ENCODE data around the gene CLIC5.

Gene CLIC5

DNA sequence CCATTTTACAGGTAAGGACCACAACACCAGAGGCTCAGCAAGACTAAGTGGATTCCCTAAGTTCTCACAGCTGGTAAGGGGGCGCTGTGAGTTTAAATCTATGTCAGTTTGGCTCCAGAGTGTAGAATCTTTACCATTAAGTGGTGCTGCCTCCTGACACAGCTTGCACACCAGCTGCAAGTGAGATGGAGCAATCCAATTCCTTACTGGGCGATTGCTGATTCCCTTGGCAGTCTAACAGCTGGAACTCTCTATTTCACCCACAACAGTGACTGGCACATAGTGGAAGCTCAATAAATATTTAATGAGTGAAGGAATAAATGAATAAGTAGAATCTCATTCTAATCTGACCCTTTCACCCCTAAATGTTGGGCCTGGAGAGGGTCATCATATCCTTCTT is 176.7 kb downstream of the CLIC5 start:
- no peak for TF ChIP-seq CEBPB (IDR thresholded peaks at IDR 0.05)
- TF ChIP-seq CREB1 (IDR thresholded peaks at IDR 0.05; ENCODE audit: low read depth) = no peak
- no peak for TF ChIP-seq TEAD4 (IDR thresholded peaks at IDR 0.05)
- TF ChIP-seq, protein P1, sequence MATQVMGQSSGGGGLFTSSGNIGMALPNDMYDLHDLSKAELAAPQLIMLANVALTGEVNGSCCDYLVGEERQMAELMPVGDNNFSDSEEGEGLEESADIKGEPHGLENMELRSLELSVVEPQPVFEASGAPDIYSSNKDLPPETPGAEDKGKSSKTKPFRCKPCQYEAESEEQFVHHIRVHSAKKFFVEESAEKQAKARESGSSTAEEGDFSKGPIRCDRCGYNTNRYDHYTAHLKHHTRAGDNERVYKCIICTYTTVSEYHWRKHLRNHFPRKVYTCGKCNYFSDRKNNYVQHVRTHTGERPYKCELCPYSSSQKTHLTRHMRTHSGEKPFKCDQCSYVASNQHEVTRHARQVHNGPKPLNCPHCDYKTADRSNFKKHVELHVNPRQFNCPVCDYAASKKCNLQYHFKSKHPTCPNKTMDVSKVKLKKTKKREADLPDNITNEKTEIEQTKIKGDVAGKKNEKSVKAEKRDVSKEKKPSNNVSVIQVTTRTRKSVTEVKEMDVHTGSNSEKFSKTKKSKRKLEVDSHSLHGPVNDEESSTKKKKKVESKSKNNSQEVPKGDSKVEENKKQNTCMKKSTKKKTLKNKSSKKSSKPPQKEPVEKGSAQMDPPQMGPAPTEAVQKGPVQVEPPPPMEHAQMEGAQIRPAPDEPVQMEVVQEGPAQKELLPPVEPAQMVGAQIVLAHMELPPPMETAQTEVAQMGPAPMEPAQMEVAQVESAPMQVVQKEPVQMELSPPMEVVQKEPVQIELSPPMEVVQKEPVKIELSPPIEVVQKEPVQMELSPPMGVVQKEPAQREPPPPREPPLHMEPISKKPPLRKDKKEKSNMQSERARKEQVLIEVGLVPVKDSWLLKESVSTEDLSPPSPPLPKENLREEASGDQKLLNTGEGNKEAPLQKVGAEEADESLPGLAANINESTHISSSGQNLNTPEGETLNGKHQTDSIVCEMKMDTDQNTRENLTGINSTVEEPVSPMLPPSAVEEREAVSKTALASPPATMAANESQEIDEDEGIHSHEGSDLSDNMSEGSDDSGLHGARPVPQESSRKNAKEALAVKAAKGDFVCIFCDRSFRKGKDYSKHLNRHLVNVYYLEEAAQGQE (IDR thresholded peaks at IDR 0.05; ENCODE audit: low read depth) = no peak
- TF ChIP-seq EGR1 (IDR thresholded peaks at IDR 0.05) = no peak
- no peak for TF ChIP-seq TCF12 (IDR thresholded peaks at IDR 0.05; ENCODE audit: low read depth)
- TF ChIP-seq YY1 (IDR thresholded peaks at IDR 0.05; ENCODE audit: low read depth) = no peak

DNA sequence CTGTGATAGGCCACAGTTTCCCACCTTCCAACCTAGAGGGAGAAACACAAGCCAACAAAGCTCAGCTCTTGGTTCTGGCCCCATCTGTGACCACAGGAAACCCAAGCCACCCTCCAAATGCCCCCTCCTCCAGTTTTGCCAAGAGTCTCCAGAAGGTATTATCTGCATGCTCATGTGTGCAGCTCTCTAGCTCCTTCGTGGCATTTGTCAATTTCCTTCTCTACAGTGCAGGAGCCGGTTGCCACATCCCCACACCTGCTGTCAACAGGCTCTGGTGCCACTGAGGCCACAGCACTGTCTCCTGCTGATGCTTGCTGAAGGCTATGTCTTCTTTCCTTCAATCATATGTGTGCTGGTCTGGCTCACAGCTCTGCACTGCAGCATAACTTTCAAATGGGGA is 177.2 kb downstream of the CLIC5 start:
- TF ChIP-seq, protein P2, sequence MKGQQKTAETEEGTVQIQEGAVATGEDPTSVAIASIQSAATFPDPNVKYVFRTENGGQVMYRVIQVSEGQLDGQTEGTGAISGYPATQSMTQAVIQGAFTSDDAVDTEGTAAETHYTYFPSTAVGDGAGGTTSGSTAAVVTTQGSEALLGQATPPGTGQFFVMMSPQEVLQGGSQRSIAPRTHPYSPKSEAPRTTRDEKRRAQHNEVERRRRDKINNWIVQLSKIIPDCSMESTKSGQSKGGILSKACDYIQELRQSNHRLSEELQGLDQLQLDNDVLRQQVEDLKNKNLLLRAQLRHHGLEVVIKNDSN (IDR thresholded peaks at IDR 0.05) = no peak
- TF ChIP-seq RAD21 (IDR thresholded peaks at IDR 0.05; ENCODE audit: low read depth) = no peak
- TF ChIP-seq, protein P3, sequence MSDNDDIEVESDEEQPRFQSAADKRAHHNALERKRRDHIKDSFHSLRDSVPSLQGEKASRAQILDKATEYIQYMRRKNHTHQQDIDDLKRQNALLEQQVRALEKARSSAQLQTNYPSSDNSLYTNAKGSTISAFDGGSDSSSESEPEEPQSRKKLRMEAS (IDR thresholded peaks at IDR 0.05) = no peak
- no peak for TF ChIP-seq CREB1 (IDR thresholded peaks at IDR 0.05; ENCODE audit: low read depth)
- TF ChIP-seq, protein P1 (IDR thresholded peaks at IDR 0.05; ENCODE audit: low read depth) = no peak
- no peak for TF ChIP-seq FOXM1 (IDR thresholded peaks at IDR 0.05; ENCODE audit: borderline replicate concordance, low read depth)
- TF ChIP-seq NFIC (IDR thresholded peaks at IDR 0.05) = no peak
- TF ChIP-seq EP300 (IDR thresholded peaks at IDR 0.05; ENCODE audit: borderline replicate concordance) = no peak
- TF ChIP-seq TAF1 (IDR thresholded peaks at IDR 0.05; ENCODE audit: low read depth) = no peak
- no peak for TF ChIP-seq CEBPB (IDR thresholded peaks at IDR 0.05)
- TF ChIP-seq TCF12 (IDR thresholded peaks at IDR 0.05; ENCODE audit: low read depth) = no peak
- no peak for TF ChIP-seq YY1 (IDR thresholded peaks at IDR 0.05; ENCODE audit: low read depth)

DNA sequence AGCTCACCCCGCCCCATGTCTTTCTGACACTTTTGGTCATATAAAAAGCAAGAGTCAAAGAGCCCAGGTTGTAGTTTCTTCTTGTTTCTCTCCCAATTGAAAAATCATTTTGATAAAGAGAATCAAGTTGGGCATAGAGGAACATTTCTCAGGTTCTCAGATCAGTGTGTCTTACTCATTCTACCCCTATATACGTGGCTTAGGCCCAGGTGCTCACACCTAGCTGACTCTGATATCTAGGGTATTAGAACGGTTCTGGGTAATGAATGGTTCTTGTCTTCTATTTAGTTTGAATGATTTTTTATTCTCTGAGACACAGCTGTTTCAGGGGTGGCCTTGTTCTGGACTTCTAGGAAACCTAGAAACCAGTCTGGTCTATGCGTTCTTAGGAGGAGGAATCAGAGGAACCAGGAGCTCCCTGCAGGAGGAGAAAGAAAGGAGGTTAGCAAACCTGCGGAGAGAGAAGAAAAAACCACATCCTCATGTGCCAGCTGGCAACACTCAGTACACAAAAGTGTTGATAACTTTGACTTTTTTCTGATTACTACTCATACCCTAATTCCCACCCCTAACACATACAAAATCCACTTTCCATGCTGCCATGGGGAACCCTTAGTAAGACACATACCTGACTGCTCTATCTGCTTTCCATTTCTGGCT is 178.0 kb downstream of the CLIC5 start:
- no peak for TF ChIP-seq FOXM1 (IDR thresholded peaks at IDR 0.05; ENCODE audit: borderline replicate concordance, low read depth)
- TF ChIP-seq CEBPB (IDR thresholded peaks at IDR 0.05) = no peak
- no peak for TF ChIP-seq ZBTB7A (IDR thresholded peaks at IDR 0.05; ENCODE audit: low read depth)
- TF ChIP-seq, protein P1 (IDR thresholded peaks at IDR 0.05; ENCODE audit: low read depth) = no peak
- no peak for TF ChIP-seq CREB1 (IDR thresholded peaks at IDR 0.05; ENCODE audit: low read depth)
- no peak for TF ChIP-seq EP300 (IDR thresholded peaks at IDR 0.05; ENCODE audit: borderline replicate concordance)
- TF ChIP-seq EGR1 (IDR thresholded peaks at IDR 0.05) = no peak
- TF ChIP-seq, protein P2 (IDR thresholded peaks at IDR 0.05) = no peak
- no peak for TF ChIP-seq TAF1 (IDR thresholded peaks at IDR 0.05; ENCODE audit: low read depth)
- no peak for TF ChIP-seq TEAD4 (IDR thresholded peaks at IDR 0.05)
- TF ChIP-seq, protein P3 (IDR thresholded peaks at IDR 0.05) = no peak
- TF ChIP-seq RAD21 (IDR thresholded peaks at IDR 0.05; ENCODE audit: low read depth) = no peak
- TF ChIP-seq YY1 (IDR thresholded peaks at IDR 0.05; ENCODE audit: low read depth) = no peak

DNA sequence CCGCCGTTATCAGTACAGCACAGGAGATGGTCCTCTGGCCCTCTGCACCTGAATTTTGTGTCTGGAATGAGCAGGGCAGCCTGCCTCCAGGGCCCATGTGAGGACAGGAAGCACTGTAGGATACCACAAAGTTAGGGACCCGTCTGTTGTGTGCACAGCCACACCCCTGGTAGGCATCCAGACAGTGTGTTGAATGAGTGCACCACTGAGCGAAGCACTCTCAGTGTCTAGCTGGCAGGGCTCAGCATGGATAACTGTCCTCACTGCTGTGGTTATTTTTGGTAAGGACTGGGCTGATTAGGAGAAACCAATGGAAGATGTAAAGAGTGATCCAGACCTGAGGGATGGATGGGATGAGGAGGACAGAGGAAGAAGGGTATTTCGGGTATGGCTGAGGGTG is 178.7 kb downstream of the CLIC5 start:
- no peak for TF ChIP-seq EGR1 (IDR thresholded peaks at IDR 0.05)
- TF ChIP-seq TAF1 (IDR thresholded peaks at IDR 0.05; ENCODE audit: low read depth) = no peak
- TF ChIP-seq YY1 (IDR thresholded peaks at IDR 0.05; ENCODE audit: low read depth) = no peak
- TF ChIP-seq, protein P3 (IDR thresholded peaks at IDR 0.05) = no peak
- TF ChIP-seq, protein P2 (IDR thresholded peaks at IDR 0.05) = no peak
- TF ChIP-seq FOXM1 (IDR thresholded peaks at IDR 0.05; ENCODE audit: borderline replicate concordance, low read depth) = no peak
- no peak for TF ChIP-seq NFIC (IDR thresholded peaks at IDR 0.05)
- TF ChIP-seq, protein P1 (IDR thresholded peaks at IDR 0.05; ENCODE audit: low read depth) = no peak
